ENCODE data around the gene KCNQ5.
"Not testable (repeated sequence)": the region's sequence is repeated elsewhere in the genome, so short reads cannot be mapped to it uniquely, and the experiment has no call there.

The KCNQ5 gene

GRCh38 chr6:72953971-72954381 is 332.1 kb downstream of the KCNQ5 start:
- no peak for DNase-seq (ENCODE audit: low read depth)

DNA sequence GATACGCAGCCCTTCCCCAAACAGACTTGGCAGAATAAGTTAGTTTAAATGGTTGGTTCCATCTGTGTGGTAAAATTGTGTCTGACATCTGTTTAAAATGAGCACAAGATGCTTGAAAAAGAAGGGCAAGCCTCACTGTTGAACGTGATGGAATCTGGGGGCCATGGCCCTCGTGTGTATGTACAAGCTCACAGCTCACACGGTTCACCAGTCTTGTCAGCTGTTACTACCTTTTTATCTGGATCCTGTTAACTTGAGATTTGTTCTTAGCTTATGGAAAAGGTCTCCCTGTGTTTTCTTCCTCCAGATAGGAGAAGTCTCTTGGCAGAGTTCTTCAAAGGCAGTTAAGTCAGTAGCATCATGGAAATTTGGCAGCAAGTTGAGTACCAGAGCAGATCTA is 332.9 kb downstream of the KCNQ5 start:
- DNase-seq (ENCODE audit: low read depth) = no peak

- no peak for DNase-seq (ENCODE audit: low read depth)
These were observed 333.8 kb downstream of the KCNQ5 start for GRCh38 chr6:72955666-72956065.

DNA sequence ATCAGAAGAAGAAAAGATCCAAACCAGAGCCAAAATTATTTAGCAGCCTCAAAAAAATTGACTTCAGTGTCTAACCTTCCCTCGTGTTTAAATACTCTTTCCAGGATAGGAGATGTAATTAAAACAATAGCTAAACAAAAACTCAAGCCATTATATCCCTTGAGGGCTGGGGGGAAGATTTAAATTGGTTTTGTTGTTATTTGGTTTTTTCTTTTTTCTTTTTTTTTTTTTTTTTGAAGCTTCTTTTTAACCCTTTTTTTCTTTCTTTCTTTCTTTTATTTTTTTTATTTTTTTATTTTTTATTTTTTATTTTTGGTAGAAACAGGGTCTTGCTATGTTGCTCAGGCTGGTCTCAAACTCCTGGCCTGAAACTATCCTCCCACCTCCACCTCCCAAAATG is 334.4 kb downstream of the KCNQ5 start:
- DNase-seq (ENCODE audit: low read depth) = no peak

DNA sequence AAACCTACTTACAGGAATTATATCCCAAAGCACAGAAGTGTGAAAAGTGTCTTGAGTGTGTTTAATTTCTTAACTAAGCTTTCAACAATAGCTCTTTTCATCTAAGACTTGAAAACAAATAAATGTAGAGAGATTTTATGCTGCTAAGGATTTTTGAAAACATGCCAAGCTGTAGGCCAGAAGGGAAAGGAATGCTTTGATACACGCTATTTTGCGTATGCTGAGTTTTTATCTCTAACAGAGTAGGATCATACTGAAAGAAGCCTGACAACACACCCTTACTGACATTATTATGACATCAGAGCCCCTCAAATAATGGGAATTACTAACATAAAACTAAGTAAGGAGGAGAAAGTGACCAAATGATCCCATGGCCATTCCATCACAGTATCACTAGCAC is 338.0 kb downstream of the KCNQ5 start:
- no peak for DNase-seq (ENCODE audit: low read depth)

GRCh38 chr6:72963946-72964345 is 342.1 kb downstream of the KCNQ5 start:
- no peak for DNase-seq (ENCODE audit: low read depth)

DNA sequence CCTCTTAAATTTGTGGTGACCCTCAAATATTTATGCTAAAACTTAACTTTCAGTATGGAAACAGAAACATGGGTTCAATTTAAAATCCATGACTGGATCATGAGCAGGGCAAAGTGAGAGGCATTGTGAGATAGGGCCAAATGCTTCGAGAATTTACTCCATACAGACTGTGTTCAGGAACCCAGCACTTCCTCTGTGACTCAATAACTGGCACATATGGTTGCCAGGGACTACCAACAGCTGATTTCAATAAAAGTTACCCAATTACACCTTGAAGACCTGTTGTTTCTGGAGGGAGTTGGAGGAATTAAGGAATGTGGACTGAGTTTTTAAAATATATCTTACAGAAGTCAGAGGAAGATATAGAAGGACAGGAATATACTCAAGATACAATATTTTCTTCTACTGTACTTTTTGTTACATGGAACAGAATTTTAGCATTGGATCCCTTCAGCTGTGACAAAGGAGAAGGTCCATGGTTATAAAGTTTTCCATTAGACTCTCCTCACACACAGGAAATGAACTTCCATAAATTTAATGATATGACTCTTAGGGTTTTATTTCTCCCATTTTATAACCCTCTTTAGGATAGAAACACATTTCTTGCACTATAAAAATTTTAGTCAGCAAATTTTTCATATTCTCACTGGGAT is 344.9 kb downstream of the KCNQ5 start:
- DNase-seq (ENCODE audit: low read depth) = no peak

DNA sequence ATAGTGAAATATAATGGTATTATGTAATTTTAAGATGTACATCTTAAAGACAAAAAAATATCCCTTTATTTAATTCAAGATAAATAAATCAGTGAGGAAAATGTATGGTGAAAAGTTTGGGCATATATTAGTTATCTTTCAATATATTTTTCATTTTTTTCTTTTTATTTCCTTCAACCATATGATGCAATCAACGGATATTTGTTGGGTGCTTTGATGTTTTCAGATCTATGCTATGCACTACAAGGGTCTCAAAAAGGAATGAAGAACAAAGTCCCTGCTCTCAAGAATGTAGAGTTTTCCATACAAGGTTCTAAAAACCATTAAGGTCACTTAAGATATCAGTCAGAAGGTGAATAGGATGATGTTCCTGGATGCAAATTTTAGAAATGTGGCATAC is 345.5 kb downstream of the KCNQ5 start:
- no peak for DNase-seq (ENCODE audit: low read depth)

- DNase-seq (ENCODE audit: low read depth) = no peak
These were observed 346.8 kb downstream of the KCNQ5 start for GRCh38 chr6:72968704-72969103.

- DNase-seq (ENCODE audit: low read depth) = no peak
These were observed 347.8 kb downstream of the KCNQ5 start for GRCh38 chr6:72969666-72970065.

DNA sequence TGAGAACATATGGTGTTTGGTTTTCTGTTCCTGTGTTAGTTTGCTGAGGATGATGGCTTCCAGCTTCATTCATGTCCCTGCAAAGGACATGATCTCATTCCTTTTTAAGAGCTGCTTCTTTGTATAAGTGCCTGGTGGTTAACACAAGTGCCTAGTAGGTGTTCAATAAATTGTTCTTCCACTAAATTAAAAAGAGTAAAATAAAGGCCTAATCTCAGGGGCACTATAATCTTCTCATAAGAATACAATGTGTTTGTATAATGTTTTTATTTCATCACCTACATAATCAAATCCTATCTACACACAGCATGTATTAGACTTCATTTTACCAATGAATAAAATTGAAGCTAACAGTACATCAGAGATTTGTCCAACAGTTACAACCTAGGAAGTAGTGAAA is 350.7 kb downstream of the KCNQ5 start:
- DNase-seq (ENCODE audit: low read depth) = no peak

- no peak for DNase-seq (ENCODE audit: low read depth)
These were observed 352.4 kb downstream of the KCNQ5 start for GRCh38 chr6:72974276-72974675.

DNA sequence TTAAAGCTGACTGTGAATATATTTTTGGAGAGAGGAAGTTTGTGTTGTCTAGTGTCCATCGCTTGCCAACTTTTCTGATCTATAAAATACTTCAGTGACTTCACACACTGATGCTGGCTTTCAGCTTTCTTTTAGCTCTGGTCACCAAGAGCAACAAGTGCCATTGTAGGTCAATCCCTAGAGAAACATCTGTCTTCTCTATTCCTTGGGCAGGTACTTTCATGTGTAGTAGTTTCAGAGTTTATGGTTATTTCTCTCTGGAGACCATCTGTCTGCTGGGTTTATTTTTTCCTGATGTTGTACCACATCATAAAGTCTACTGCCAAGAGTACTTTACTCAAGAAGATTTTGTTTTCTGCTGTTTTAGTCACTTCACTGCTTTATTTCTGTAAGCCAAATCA is 353.5 kb downstream of the KCNQ5 start:
- no peak for DNase-seq (ENCODE audit: low read depth)

GRCh38 chr6:72976484-72976883 is 354.6 kb downstream of the KCNQ5 start:
- DNase-seq (ENCODE audit: low read depth) = no peak

DNA sequence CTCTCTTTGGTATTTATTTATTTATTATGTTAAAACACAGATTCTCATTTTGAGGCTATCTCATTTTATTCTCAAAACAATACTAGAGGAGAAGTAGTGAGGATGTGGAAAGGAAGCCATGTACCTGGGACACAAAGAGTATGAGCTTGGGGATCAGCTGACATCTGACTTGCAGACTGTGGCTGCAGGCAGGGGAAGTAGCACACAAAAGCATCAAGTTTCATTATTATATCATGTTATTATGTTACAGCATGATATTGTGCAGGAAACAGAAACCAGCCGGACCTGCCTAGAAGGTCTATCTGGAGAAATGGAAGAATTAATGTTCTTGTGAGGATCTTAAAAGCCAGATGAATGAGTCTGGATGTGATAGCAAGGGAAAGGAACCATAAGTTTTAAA is 355.2 kb downstream of the KCNQ5 start:
- no peak for DNase-seq (ENCODE audit: low read depth)

DNA sequence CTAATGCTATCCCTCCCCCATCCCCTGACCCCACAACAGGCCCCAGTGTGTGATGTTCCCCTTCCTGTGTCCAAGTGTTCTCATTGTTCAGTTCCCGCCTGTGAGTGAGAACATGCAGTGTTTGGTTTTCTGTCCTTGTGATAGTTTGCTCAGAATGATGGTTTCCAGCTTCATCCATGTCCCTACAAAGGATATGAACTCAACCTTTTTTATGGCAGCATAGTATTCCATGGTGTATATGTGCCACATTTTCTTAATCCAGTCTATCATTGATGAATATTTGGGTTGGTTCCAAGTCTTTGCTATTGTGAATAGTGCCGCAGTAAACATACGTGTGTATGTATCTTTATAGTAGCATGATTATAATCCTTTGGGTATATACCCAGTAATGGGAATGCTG is 356.9 kb downstream of the KCNQ5 start:
- not testable (repeated sequence) for DNase-seq (ENCODE audit: low read depth)

DNA sequence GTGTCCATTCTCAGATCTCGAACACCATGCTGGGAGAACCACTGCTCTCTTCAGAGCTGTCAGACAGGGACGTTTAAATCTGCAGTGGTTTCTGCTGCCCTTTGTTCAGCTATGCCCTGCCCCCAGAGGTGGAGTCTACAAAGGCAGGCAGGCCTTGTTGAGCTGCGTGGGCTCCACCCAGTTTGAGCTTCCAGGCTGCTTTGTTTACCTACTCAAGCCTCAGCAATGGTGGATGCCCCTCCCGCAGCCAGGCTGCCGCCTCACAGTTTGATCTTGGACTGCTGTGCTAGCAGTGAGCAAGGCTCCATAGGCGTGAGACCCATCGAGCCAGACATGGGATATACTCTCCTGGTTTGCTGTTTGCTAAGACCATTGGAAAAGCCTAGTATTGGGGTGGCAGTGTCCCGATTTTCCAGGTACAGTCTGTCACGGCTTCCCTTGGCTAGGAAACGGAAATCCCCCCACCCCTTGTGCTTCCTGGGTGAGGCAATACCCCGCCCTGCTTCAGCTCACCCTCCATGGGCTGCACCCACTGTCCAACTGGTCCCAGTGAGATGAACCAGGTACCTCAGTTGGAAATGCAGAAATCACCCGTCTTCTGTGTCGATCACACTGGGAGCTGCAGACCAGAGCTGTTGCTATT is 362.4 kb downstream of the KCNQ5 start:
- DNase-seq (ENCODE audit: low read depth) = not testable (repeated sequence)

GRCh38 chr6:72984981-72985665 is 363.3 kb downstream of the KCNQ5 start:
- no peak for DNase-seq (ENCODE audit: low read depth)

- DNase-seq (ENCODE audit: low read depth) = no peak
These were observed 365.4 kb downstream of the KCNQ5 start for GRCh38 chr6:72987301-72987700.

GRCh38 chr6:72999995-73000394 is 378.1 kb downstream of the KCNQ5 start:
- DNase-seq (ENCODE audit: low read depth) = no peak

GRCh38 chr6:73000460-73000859 is 378.6 kb downstream of the KCNQ5 start:
- DNase-seq (ENCODE audit: low read depth) = no peak

DNA sequence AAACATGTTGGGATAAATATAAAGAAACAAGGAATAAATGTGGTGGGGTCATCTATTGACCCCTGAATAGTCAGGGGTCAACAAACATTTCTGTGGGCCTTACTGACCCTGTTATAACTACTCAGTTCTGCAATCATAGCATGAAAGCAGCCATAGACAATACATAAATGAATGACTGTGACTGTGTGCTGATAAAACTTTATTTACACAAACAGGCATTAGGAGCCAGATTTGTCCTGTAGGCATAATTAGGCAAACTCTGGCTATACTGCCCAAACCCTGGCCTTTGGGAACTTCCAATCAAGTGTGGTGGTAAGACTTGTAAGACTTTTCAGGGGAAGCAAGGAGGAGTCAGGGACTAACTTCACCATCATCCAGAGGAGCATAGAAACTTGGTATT is 380.7 kb downstream of the KCNQ5 start:
- DNase-seq (ENCODE audit: low read depth) = no peak

DNA sequence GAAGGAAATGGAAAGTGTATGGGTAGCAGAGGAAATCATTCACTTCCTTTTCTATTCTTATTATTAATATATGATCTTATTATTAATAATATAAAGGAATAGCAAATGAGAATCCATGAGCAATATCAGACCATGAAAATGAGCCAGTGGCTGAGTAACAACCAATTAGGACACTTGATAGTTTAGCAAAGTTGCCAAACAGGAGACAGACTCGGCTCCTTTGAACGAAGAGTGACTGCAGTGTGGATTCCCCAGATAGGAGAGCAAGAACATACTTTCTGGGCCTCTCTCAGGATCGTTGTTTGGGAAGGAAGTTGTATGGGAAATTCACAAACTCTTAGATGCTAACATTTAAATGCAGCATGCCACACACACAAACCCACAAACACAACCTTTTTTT is 381.4 kb downstream of the KCNQ5 start:
- DNase-seq (ENCODE audit: low read depth) = no peak

DNA sequence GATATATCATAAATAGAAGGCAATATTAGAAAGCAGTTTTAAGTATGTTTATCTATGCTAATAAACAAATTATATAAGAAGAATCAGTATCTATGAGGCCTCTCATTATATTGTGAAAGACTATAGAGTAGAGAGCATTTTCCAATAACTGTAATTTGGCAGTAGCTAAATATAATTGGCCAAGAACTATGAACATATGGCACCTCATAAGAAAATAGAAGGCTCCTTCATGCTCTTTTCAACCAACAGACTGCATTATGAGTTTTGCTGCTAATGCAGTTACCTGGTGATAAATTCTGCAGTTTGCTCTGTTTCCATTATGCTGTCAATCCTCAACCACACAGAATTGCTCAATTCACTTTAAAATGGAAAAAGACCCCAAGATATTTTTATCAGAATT is 382.4 kb downstream of the KCNQ5 start:
- no peak for DNase-seq (ENCODE audit: low read depth)
